Calu3 (cell line): ENCODE measurements around the gene SMCO1. TPM values are rescaled to one million over a fixed set of nuclear protein-coding genes. Genes with fewer than 3 reads are reported as not detected.
A peak's percentile ranks its signal among the peaks of the same experiment; 100 is the strongest.
"Not testable (repeated sequence)": the region's sequence is repeated elsewhere in the genome, so short reads cannot be mapped to it uniquely, and the experiment has no call there.

Source experiments
- BruUV-seq: library from RNA; stranded (reverse); fragments of 400-500 nt; replicated peaks from 2 replicates; lab custom pipeline; 2021; lab: Mats Ljungman, UMichigan
- CTCF ChIA-PET: fragments of 300-600 bp; sonication (Branson Sonifier 250); formaldehyde crosslinking; loops from one replicate; lab custom pipeline; 2022; ENCODE audit warnings: antibody characterized with exemption; lab: Charles Lee
- DNase-seq: peaks from one replicate; pipeline ENCODE4 v3.0.0; 2022
- H3K27ac Mint-ChIP-seq: one replicate; pipeline ENCODE4 v1.8.0; 2022; ENCODE audit warnings: mixed read lengths; ENCODE audit not compliant: unreplicated experiment
- H3K27me3 Mint-ChIP-seq: one replicate; pipeline ENCODE4 v1.8.0; 2022; ENCODE audit warnings: mixed read lengths; ENCODE audit not compliant: unreplicated experiment
- H3K36me3 Mint-ChIP-seq: one replicate; pipeline ENCODE4 v1.8.0; 2022; ENCODE audit warnings: mild to moderate bottlenecking, moderate library complexity, mixed read lengths; ENCODE audit not compliant: insufficient read depth, unreplicated experiment
- H3K4me1 Mint-ChIP-seq: one replicate; pipeline ENCODE4 v1.8.0; 2022; ENCODE audit warnings: mild to moderate bottlenecking, low read depth, mixed read lengths; ENCODE audit not compliant: unreplicated experiment
- H3K4me3 Mint-ChIP-seq: one replicate; pipeline ENCODE4 v1.8.0; 2022; ENCODE audit warnings: mild to moderate bottlenecking, low read depth, moderate library complexity, mixed read lengths; ENCODE audit not compliant: unreplicated experiment
- H3K9me3 Mint-ChIP-seq: one replicate; pipeline ENCODE4 v1.8.0; 2022; ENCODE audit warnings: low read depth, mixed read lengths; ENCODE audit not compliant: unreplicated experiment
- CTCF ChIP-seq: fragments of 200-600 bp; IDR thresholded peaks from one replicate; pipeline ENCODE4 v1.8.0; 2022; ENCODE audit warnings: antibody characterized with exemption; ENCODE audit not compliant: unreplicated experiment
- intact Hi-C: fragments of 100-400 bp; cut with micrococcal nuclease; formaldehyde crosslinking; loops from one replicate; pipeline ENCODE4 v1.10.0; 2022; ENCODE audit not compliant: unreplicated experiment
- total RNA-seq: library from RNA; stranded (reverse); gene quantifications from 2 replicates; pipeline ENCODE4 v1.2.3, GENCODE V29; 2022

SMCO1 gene
- total RNA-seq, 1 experiment from 2014 or later: not detected

DNA sequence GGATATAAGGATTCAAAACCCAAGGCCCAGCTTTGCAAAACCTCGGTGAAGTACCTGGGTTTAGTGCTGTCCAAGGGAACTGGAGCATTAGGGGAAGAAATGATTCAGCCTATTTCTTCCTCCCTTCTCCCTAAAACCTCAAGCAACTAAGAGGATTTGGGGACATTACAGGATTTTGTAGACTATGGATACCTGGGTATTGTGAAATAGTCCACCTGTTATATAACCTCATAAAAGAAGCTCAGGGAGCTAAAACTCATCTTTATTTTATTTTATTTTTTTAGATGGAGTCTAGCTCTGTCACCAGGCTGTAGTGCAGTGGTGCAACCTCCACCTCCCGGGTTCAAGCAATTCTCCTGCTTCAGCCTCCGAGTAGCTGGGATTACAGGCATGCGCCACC lies 8.7 kb upstream of the SMCO1 start:
- H3K4me1 Mint-ChIP-seq: no peaks in the 10 kb centered on the region
- H3K27ac Mint-ChIP-seq: no peak overlapping the region
- H3K36me3 Mint-ChIP-seq: peaks cover 3% of the 10 kb centered on the region
- H3K9me3 Mint-ChIP-seq: peaks cover 10% of the 10 kb centered on the region
- H3K27me3 Mint-ChIP-seq: no peaks in the 10 kb centered on the region
- CTCF ChIA-PET: no interaction called here
- DNase-seq: no peak
- intact Hi-C loops: loop anchor here (10.0 kb wide), 1 partner anchor 269 kb away; no protein-coding TSS in a partner anchor
- no TSS peak for BruUV-seq
- H3K4me3 Mint-ChIP-seq: no peak overlapping the region
- TF ChIP-seq CTCF: no peak

- H3K27me3 Mint-ChIP-seq, DNase-seq, BruUV-seq, H3K4me3 Mint-ChIP-seq, H3K27ac Mint-ChIP-seq, H3K4me1 Mint-ChIP-seq, CTCF ChIA-PET, H3K36me3 Mint-ChIP-seq: not testable (repeated sequence)
- H3K9me3 Mint-ChIP-seq: peaks cover 10% of the 10 kb centered on the region
- intact Hi-C loops: loop anchor here (10.0 kb wide), 1 partner anchor 266 kb away; no protein-coding TSS in a partner anchor
Measured at GRCh38 chr3:196521291-196521690, 6.1 kb upstream of the SMCO1 start.

DNA sequence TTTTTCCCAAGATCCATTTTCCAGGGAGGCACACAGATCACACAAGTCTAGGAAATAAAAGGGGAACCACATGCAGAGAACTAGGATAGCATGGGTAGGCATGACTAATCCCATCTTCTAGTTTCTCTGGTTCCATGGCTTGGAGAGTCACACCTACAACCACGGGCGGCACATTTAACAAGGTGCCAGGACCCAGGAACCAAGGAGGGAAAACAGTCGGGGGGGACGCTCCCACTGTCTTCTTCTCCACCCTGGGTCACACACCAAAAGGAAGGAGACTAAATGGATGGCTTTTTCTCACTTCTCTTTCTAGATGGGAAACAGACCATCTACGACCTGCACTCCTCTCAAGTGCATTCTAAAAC lies 4.6 kb upstream of the SMCO1 start:
- no peaks in the 10 kb centered on the region for H3K36me3 Mint-ChIP-seq
- peaks cover 10% of the 10 kb centered on the region for H3K9me3 Mint-ChIP-seq
- no peaks in the 10 kb centered on the region for H3K4me1 Mint-ChIP-seq
- no peak for DNase-seq
- no TSS peak for BruUV-seq
- CTCF ChIA-PET: interaction anchor here (0.6 kb wide), 1 partner anchor 446 kb away, joined by 3 read pairs; no protein-coding TSS in a partner anchor
- no peak for TF ChIP-seq CTCF
- H3K27me3 Mint-ChIP-seq: no peaks in the 10 kb centered on the region
- no peak overlapping the region for H3K4me3 Mint-ChIP-seq
- intact Hi-C loops: loop anchor here (10.0 kb wide), 1 partner anchor 265 kb away; no protein-coding TSS in a partner anchor
- no peak overlapping the region for H3K27ac Mint-ChIP-seq

DNA sequence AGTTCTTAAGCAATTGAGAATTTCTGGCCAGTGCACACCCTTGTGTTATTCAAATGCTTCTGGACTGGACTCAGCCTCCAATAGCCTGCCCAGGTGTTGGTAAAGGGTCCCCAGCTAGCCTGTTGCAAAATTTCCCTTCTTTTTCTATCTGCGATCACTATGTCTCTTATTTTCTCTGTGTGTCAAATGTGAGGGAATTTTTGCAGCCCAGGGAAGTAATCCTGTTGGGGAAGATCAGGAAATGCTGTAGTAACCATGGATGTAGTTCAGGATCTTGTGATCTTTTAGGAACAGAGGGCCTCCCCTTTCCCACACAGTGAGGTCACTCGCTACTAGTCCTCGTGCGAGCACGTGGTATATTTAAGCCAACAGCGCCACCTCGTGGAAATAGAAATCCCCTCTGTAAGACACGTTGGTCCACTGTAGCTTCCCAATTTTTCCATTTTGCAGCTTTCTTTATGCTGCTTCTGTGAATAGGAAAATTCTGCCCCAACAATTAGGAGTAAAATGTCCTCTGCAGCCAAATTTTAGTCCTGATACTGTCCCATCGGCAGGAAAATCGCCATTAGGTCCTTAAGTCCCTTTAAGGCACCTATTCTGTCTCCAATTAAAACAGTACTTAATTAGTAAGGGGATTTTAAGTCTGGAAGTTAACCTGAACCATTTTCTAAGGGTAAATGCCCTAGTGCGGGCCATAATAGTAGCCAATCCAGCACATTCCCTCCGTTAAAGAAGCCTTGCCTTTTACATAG lies 4.0 kb upstream of the SMCO1 start:
- Mint-ChIP-seq H3K4me1 (no peaks in the 10 kb centered on the region), H3K9me3 (peaks cover 12% of the 10 kb centered on the region), H3K4me3 (no peak overlapping the region), H3K27ac (no peak overlapping the region), H3K36me3 (no peaks in the 10 kb centered on the region), H3K27me3 (no peaks in the 10 kb centered on the region)
- peak; percentile 56 for DNase-seq
- CTCF ChIA-PET: interaction anchor here (0.6 kb wide), 1 partner anchor 446 kb away, joined by 3 read pairs; no protein-coding TSS in a partner anchor
- no TSS peak for BruUV-seq
- peak; percentile 30 for TF ChIP-seq CTCF
- intact Hi-C loops: no loop called here

DNA sequence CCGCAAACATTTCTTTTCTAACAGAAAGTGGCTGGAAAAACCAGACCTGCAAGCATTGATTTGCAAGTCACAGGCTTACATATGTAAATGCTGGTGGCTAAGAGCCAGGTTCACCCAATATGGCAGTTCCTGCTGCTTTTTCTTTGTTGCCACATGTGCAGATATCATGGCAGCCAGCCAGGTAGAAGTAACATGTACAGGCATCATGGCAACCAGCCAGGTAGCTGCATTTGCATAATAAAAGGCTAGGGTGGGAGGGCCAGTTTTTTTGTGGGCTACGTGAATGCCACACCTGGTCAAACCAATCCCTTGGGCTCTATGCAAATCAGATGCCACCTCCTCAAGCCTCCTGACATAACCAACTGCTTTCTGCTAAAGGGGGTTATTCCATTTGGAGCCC lies 2.8 kb upstream of the SMCO1 start:
- no TSS peak for BruUV-seq
- intact Hi-C loops: no loop called here
- TF ChIP-seq CTCF: no peak

More for the DNA sequence above, 2.8 kb upstream of the SMCO1 start:
- H3K27me3 Mint-ChIP-seq: no peaks in the 10 kb centered on the region
- CTCF ChIA-PET: interaction anchor here (0.6 to 0.8 kb wide), 2 partner anchors 158 to 250 kb away, joined by 4 to 6 read pairs; no protein-coding TSS in a partner anchor
- H3K36me3 Mint-ChIP-seq: no peaks in the 10 kb centered on the region
- peak; percentile 36 for DNase-seq
- H3K9me3 Mint-ChIP-seq: peaks cover 16% of the 10 kb centered on the region
- H3K4me1 Mint-ChIP-seq: no peaks in the 10 kb centered on the region
- H3K4me3 Mint-ChIP-seq: no peak overlapping the region
- H3K27ac Mint-ChIP-seq: no peak overlapping the region
